HepG2 (cell line): Measurements from ENCODE around the gene RNASE8. TPM values are rescaled to one million over a fixed set of nuclear protein-coding genes. Genes with fewer than 3 reads are reported as not detected.

Experiments
- HOXA5 ChIP-seq: sonication (generic); formaldehyde crosslinking; IDR thresholded peaks from 2 replicates; pipeline ENCODE4 v1.4.0; 2020; ENCODE audit warnings: missing genetic modification reagents
- RFXANK ChIP-seq: IDR thresholded peaks from 2 replicates; pipeline ENCODE4 v1.6.1; 2016
- SP2 ChIP-seq: sonication (generic); formaldehyde crosslinking; IDR thresholded peaks from 2 replicates; pipeline ENCODE4 v1.5.1; 2020; ENCODE audit warnings: mild to moderate bottlenecking, missing genetic modification reagents
- TEAD3 ChIP-seq: optimal IDR thresholded peaks from 2 replicates; pipeline ENCODE3; 2016; ENCODE audit warnings: borderline replicate concordance
- ZBTB7A ChIP-seq: sonication (generic); formaldehyde crosslinking; IDR thresholded peaks from 2 replicates; pipeline ENCODE4 v1.8.0; 2022; ENCODE audit warnings: mild to moderate bottlenecking, missing genetic modification reagents
- ZKSCAN5 ChIP-seq: sonication (generic); formaldehyde crosslinking; IDR thresholded peaks from 2 replicates; pipeline ENCODE4 v1.5.1; 2020; ENCODE audit warnings: mild to moderate bottlenecking, missing genetic modification reagents
- ZNF432 ChIP-seq: sonication (generic); formaldehyde crosslinking; IDR thresholded peaks from 2 replicates; pipeline ENCODE4 v1.5.0; 2020; ENCODE audit warnings: missing genetic modification reagents, mild to moderate bottlenecking, borderline replicate concordance
- polyA plus RNA-seq, 8 experiments: library from polyadenylated mRNA; depleted of rRNA in 3 of 8; stranded (reverse) in 7 of 8; unstranded in 1 of 8; fragments of >200 nt; fragmentation: Illumina TruSeq in 4 of 8; extraction: Trizol in 4 of 8; gene quantifications; 2 replicates each; pipeline versions ENCODE4 v1.2.1 to v1.2.3, GENCODE V29; 2011 to 2016; ENCODE audit warnings: low read depth in 4 of 8, missing spikeins in 1 of 8, mixed read lengths in 1 of 8; ENCODE audit not compliant: insufficient read depth in 1 of 8
- total RNA-seq, 5 experiments: library from RNA; depleted of rRNA; stranded (reverse); fragments of >200 nt; fragmentation: Illumina TruSeq; extraction: Trizol; gene quantifications; 2 replicates each; pipeline ENCODE4 v1.2.3, GENCODE V29; 2016; ENCODE audit warnings: low read depth in 1 of 5
- TF ChIP-seq, protein P1 (sequence below): sonication (generic); formaldehyde crosslinking; IDR thresholded peaks from 2 replicates; pipeline ENCODE4 v1.4.0; 2020; ENCODE audit warnings: missing genetic modification reagents
- TF ChIP-seq, protein P2 (sequence below): fragments of 450-650 bp; IDR thresholded peaks from 2 replicates; pipeline ENCODE4 v1.6.1; 2017
- TF ChIP-seq, protein P3 (sequence below): sonication (generic); formaldehyde crosslinking; IDR thresholded peaks from 2 replicates; pipeline ENCODE4 v1.4.0; 2020; ENCODE audit warnings: mild to moderate bottlenecking, missing genetic modification reagents
- TF ChIP-seq, protein P4 (sequence below): sonication (generic); formaldehyde crosslinking; IDR thresholded peaks from 2 replicates; pipeline ENCODE4 v1.4.0; 2020; ENCODE audit warnings: mild to moderate bottlenecking, missing genetic modification reagents
- TF ChIP-seq, protein P5 (sequence below): sonication (generic); formaldehyde crosslinking; IDR thresholded peaks from 2 replicates; pipeline ENCODE4 v1.5.1; 2020; ENCODE audit warnings: mild to moderate bottlenecking, missing genetic modification reagents, borderline replicate concordance
- TF ChIP-seq, protein P6 (sequence below): IDR thresholded peaks from 2 replicates; pipeline ENCODE4 v1.6.1; 2012; ENCODE audit warnings: inconsistent platforms

The RNASE8 gene
- total and polyA plus RNA-seq, 2 of the 13 experiments (the other 11 are each of a cell fraction or from before 2014, with no cell fraction given) = not detected

DNA sequence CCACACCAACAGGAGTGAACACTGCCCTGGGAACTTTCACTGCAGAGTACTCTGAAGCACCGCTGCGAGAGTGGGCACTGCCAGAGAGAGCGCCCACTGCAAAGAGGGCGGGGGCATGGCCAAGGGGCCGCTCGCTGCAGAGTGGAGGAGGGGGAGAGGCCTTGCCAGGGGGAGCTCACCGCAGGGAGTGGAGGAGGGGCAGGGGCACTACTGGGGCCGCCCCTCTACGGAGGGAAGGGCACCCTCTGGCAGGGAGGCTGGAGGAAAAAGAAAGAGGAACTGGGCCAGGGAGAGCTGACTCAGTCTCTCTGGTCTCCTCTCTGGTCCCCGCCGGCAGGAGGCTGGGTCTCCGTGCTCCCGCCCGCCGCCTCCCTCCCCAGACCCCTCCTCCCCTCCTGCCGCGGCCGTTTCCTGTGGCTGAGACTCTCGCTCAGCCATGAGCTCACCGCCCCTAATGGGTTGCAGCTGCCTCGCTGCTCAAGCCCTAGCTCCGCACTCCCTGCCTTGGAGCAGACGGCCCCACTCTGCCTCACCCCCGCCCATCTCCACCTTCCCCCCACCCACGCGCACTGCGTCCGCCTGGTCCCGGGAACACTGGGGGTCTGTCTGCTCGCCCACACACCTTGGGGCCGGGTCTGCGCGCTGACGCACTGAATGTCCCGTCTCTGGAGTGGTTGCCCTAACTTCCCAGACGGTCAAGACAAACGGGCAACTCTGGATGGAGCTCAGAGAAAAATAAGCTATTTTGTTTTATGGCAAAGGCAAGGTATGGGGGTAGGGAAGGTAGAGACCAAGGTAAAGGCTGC, 13.8 kb downstream of the RNASE8 start (continued):
- TF ChIP-seq, protein P1, sequence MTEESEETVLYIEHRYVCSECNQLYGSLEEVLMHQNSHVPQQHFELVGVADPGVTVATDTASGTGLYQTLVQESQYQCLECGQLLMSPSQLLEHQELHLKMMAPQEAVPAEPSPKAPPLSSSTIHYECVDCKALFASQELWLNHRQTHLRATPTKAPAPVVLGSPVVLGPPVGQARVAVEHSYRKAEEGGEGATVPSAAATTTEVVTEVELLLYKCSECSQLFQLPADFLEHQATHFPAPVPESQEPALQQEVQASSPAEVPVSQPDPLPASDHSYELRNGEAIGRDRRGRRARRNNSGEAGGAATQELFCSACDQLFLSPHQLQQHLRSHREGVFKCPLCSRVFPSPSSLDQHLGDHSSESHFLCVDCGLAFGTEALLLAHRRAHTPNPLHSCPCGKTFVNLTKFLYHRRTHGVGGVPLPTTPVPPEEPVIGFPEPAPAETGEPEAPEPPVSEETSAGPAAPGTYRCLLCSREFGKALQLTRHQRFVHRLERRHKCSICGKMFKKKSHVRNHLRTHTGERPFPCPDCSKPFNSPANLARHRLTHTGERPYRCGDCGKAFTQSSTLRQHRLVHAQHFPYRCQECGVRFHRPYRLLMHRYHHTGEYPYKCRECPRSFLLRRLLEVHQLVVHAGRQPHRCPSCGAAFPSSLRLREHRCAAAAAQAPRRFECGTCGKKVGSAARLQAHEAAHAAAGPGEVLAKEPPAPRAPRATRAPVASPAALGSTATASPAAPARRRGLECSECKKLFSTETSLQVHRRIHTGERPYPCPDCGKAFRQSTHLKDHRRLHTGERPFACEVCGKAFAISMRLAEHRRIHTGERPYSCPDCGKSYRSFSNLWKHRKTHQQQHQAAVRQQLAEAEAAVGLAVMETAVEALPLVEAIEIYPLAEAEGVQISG (CRISPR knock-in tag) = peak; percentile 68
- TF ChIP-seq, protein P2, sequence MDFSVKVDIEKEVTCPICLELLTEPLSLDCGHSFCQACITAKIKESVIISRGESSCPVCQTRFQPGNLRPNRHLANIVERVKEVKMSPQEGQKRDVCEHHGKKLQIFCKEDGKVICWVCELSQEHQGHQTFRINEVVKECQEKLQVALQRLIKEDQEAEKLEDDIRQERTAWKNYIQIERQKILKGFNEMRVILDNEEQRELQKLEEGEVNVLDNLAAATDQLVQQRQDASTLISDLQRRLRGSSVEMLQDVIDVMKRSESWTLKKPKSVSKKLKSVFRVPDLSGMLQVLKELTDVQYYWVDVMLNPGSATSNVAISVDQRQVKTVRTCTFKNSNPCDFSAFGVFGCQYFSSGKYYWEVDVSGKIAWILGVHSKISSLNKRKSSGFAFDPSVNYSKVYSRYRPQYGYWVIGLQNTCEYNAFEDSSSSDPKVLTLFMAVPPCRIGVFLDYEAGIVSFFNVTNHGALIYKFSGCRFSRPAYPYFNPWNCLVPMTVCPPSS = no peak
- TF ChIP-seq, protein P3, sequence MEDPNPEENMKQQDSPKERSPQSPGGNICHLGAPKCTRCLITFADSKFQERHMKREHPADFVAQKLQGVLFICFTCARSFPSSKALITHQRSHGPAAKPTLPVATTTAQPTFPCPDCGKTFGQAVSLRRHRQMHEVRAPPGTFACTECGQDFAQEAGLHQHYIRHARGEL (CRISPR knock-in tag) = no peak
- no peak for TF ChIP-seq HOXA5 (CRISPR knock-in tag)
- peak; percentile 77; the same call in 1 of the 2 replicates for TF ChIP-seq ZKSCAN5 (CRISPR knock-in tag)
- TF ChIP-seq RFXANK = no peak
- TF ChIP-seq ZBTB7A = peak; percentile 67; the same call in 1 of the 2 replicates
- TF ChIP-seq TEAD3 (CRISPR knock-in tag) = peak; percentile 8
- TF ChIP-seq, protein P4, sequence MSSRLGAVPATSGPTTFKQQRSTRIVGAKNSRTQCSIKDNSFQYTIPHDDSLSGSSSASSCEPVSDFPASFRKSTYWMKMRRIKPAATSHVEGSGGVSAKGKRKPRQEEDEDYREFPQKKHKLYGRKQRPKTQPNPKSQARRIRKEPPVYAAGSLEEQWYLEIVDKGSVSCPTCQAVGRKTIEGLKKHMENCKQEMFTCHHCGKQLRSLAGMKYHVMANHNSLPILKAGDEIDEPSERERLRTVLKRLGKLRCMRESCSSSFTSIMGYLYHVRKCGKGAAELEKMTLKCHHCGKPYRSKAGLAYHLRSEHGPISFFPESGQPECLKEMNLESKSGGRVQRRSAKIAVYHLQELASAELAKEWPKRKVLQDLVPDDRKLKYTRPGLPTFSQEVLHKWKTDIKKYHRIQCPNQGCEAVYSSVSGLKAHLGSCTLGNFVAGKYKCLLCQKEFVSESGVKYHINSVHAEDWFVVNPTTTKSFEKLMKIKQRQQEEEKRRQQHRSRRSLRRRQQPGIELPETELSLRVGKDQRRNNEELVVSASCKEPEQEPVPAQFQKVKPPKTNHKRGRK (CRISPR knock-in tag) = no peak
- TF ChIP-seq, protein P5, sequence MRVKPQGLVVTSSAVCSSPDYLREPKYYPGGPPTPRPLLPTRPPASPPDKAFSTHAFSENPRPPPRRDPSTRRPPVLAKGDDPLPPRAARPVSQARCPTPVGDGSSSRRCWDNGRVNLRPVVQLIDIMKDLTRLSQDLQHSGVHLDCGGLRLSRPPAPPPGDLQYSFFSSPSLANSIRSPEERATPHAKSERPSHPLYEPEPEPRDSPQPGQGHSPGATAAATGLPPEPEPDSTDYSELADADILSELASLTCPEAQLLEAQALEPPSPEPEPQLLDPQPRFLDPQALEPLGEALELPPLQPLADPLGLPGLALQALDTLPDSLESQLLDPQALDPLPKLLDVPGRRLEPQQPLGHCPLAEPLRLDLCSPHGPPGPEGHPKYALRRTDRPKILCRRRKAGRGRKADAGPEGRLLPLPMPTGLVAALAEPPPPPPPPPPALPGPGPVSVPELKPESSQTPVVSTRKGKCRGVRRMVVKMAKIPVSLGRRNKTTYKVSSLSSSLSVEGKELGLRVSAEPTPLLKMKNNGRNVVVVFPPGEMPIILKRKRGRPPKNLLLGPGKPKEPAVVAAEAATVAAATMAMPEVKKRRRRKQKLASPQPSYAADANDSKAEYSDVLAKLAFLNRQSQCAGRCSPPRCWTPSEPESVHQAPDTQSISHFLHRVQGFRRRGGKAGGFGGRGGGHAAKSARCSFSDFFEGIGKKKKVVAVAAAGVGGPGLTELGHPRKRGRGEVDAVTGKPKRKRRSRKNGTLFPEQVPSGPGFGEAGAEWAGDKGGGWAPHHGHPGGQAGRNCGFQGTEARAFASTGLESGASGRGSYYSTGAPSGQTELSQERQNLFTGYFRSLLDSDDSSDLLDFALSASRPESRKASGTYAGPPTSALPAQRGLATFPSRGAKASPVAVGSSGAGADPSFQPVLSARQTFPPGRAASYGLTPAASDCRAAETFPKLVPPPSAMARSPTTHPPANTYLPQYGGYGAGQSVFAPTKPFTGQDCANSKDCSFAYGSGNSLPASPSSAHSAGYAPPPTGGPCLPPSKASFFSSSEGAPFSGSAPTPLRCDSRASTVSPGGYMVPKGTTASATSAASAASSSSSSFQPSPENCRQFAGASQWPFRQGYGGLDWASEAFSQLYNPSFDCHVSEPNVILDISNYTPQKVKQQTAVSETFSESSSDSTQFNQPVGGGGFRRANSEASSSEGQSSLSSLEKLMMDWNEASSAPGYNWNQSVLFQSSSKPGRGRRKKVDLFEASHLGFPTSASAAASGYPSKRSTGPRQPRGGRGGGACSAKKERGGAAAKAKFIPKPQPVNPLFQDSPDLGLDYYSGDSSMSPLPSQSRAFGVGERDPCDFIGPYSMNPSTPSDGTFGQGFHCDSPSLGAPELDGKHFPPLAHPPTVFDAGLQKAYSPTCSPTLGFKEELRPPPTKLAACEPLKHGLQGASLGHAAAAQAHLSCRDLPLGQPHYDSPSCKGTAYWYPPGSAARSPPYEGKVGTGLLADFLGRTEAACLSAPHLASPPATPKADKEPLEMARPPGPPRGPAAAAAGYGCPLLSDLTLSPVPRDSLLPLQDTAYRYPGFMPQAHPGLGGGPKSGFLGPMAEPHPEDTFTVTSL (CRISPR knock-in tag) = peak; percentile 65; the same call in 1 of the 2 replicates
- TF ChIP-seq, protein P6, sequence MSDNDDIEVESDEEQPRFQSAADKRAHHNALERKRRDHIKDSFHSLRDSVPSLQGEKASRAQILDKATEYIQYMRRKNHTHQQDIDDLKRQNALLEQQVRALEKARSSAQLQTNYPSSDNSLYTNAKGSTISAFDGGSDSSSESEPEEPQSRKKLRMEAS = peak; percentile 9; the same call in 1 of the 2 replicates
- no peak for TF ChIP-seq ZNF432
- no peak for TF ChIP-seq SP2 (CRISPR knock-in tag)
